HepG2 (cell line): Measurements from ENCODE around the gene FBXL13. TPM values are rescaled to one million over a fixed set of nuclear protein-coding genes. Genes with fewer than 3 reads are reported as not detected.

Experiments
- polyA plus RNA-seq, 8 experiments: library from polyadenylated mRNA; depleted of rRNA in 3 of 8; stranded (reverse) in 7 of 8; unstranded in 1 of 8; fragments of >200 nt; fragmentation: Illumina TruSeq in 4 of 8; extraction: Trizol in 4 of 8; gene quantifications; 2 replicates each; pipeline versions ENCODE4 v1.2.1 to v1.2.3, GENCODE V29; 2011 to 2016; ENCODE audit warnings: low read depth in 4 of 8, missing spikeins in 1 of 8, mixed read lengths in 1 of 8; ENCODE audit not compliant: insufficient read depth in 1 of 8
- total RNA-seq, 5 experiments: library from RNA; depleted of rRNA; stranded (reverse); fragments of >200 nt; fragmentation: Illumina TruSeq; extraction: Trizol; gene quantifications; 2 replicates each; pipeline ENCODE4 v1.2.3, GENCODE V29; 2016; ENCODE audit warnings: low read depth in 1 of 5
- TF ChIP-seq, protein P1 (sequence below), 2 experiments: fragments of 450-650 bp in 1 of 2; sonication (generic) in 1 of 2; formaldehyde crosslinking in 1 of 2; IDR thresholded peaks; 2 replicates each; pipeline versions ENCODE4 v1.6.1 to v1.8.0; 2016 to 2022; ENCODE audit warnings: antibody characterized with exemption in 1 of 2, mild to moderate bottlenecking in 1 of 2, missing genetic modification reagents in 1 of 2
- TF ChIP-seq, protein P2 (sequence below): sonication (generic); formaldehyde crosslinking; IDR thresholded peaks from 2 replicates; pipeline ENCODE4 v1.4.0; 2020; ENCODE audit warnings: missing genetic modification reagents, mild to moderate bottlenecking, borderline replicate concordance

The FBXL13 gene
- total and polyA plus RNA-seq, 2 of the 13 experiments (the other 11 are each of a cell fraction or from before 2014, with no cell fraction given): 0.24 to 0.77 TPM

DNA sequence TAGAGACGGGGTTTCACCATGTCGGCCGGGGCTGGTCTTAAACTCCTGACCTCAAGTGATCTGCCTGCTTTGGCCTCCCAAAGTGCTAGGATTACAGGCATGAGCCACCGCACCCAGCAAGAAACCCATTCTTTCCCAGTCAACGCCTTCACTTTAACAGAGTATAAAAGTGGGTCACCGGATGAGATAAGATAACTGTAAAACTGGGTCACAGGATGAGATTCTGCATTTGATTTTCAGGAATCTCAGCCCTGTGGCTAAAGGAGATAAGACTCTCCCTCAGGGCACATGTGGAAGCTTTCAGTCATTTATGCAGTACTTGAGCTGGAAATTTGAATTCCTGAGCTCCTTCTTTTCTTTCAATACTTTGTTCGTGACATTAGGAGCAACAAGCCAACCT lies 91.0 kb downstream of the FBXL13 start (continued):
- TF ChIP-seq, protein P1, sequence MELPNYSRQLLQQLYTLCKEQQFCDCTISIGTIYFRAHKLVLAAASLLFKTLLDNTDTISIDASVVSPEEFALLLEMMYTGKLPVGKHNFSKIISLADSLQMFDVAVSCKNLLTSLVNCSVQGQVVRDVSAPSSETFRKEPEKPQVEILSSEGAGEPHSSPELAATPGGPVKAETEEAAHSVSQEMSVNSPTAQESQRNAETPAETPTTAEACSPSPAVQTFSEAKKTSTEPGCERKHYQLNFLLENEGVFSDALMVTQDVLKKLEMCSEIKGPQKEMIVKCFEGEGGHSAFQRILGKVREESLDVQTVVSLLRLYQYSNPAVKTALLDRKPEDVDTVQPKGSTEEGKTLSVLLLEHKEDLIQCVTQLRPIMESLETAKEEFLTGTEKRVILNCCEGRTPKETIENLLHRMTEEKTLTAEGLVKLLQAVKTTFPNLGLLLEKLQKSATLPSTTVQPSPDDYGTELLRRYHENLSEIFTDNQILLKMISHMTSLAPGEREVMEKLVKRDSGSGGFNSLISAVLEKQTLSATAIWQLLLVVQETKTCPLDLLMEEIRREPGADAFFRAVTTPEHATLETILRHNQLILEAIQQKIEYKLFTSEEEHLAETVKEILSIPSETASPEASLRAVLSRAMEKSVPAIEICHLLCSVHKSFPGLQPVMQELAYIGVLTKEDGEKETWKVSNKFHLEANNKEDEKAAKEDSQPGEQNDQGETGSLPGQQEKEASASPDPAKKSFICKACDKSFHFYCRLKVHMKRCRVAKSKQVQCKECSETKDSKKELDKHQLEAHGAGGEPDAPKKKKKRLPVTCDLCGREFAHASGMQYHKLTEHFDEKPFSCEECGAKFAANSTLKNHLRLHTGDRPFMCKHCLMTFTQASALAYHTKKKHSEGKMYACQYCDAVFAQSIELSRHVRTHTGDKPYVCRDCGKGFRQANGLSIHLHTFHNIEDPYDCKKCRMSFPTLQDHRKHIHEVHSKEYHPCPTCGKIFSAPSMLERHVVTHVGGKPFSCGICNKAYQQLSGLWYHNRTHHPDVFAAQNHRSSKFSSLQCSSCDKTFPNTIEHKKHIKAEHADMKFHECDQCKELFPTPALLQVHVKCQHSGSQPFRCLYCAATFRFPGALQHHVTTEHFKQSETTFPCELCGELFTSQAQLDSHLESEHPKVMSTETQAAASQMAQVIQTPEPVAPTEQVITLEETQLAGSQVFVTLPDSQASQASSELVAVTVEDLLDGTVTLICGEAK (IDR thresholded peaks at IDR 0.05): no peak
- TF ChIP-seq, protein P1 (CRISPR knock-in tag; IDR thresholded peaks at IDR 0.05): no peak
- TF ChIP-seq, protein P2, sequence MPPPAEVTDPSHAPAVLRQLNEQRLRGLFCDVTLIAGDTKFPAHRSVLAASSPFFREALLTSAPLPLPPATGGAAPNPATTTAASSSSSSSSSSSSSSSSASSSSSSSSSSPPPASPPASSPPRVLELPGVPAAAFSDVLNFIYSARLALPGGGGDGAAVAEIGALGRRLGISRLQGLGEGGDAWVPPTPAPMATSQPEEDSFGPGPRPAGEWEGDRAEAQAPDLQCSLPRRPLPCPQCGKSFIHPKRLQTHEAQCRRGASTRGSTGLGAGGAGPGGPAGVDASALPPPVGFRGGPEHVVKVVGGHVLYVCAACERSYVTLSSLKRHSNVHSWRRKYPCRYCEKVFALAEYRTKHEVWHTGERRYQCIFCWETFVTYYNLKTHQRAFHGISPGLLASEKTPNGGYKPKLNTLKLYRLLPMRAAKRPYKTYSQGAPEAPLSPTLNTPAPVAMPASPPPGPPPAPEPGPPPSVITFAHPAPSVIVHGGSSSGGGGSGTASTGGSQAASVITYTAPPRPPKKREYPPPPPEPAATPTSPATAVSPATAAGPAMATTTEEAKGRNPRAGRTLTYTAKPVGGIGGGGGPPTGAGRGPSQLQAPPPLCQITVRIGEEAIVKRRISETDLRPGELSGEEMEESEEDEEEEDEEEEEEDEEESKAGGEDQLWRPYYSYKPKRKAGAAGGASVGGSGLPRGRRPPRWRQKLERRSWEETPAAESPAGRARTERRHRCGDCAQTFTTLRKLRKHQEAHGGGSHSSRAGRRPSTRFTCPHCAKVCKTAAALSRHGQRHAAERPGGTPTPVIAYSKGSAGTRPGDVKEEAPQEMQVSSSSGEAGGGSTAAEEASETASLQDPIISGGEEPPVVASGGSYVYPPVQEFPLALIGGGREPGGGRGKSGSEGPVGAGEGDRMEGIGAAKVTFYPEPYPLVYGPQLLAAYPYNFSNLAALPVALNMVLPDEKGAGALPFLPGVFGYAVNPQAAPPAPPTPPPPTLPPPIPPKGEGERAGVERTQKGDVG (CRISPR knock-in tag): no peak
